ENCODE data around the gene PTPN14.

The PTPN14 gene

GRCh38 chr1:214349008-214349407, 202.4 kb downstream of the PTPN14 start:
- TF ChIP-seq CTCF (IDR thresholded peaks at IDR 0.05; ENCODE audit: low read depth, low read length), result no peak
- no peak overlapping the region for H3K4me3 ChIP-seq (ENCODE audit: low read depth, low read length)

- no peak overlapping the region for H3K4me3 ChIP-seq (ENCODE audit: low read depth, low read length)
- no peak for TF ChIP-seq CTCF (IDR thresholded peaks at IDR 0.05; ENCODE audit: low read depth, low read length)
These were observed 206.5 kb downstream of the PTPN14 start for GRCh38 chr1:214344897-214345296.

- TF ChIP-seq CTCF (IDR thresholded peaks at IDR 0.05; ENCODE audit: low read depth, low read length), result no peak
- no peak overlapping the region for H3K4me3 ChIP-seq (ENCODE audit: low read depth, low read length)
These were observed 208.9 kb downstream of the PTPN14 start for GRCh38 chr1:214342525-214342924.

GRCh38 chr1:214341932-214342331, 209.5 kb downstream of the PTPN14 start:
- TF ChIP-seq CTCF (IDR thresholded peaks at IDR 0.05; ENCODE audit: low read depth, low read length), result no peak
- H3K4me3 ChIP-seq (ENCODE audit: low read depth, low read length), result no peak overlapping the region

GRCh38 chr1:214341459-214341858, 209.9 kb downstream of the PTPN14 start:
- no peak overlapping the region for H3K4me3 ChIP-seq (ENCODE audit: low read depth, low read length)
- TF ChIP-seq CTCF (IDR thresholded peaks at IDR 0.05; ENCODE audit: low read depth, low read length), result no peak

GRCh38 chr1:214338212-214338611, 213.2 kb downstream of the PTPN14 start:
- no peak for TF ChIP-seq CTCF (IDR thresholded peaks at IDR 0.05; ENCODE audit: low read depth, low read length)

GRCh38 chr1:214337511-214337910, 213.9 kb downstream of the PTPN14 start:
- H3K4me3 ChIP-seq (ENCODE audit: low read depth, low read length), result no peak overlapping the region
- TF ChIP-seq CTCF (IDR thresholded peaks at IDR 0.05; ENCODE audit: low read depth, low read length), result no peak

More at GRCh38 chr1:214338212-214338611, 213.2 kb downstream of the PTPN14 start:
- H3K4me3 ChIP-seq (ENCODE audit: low read depth, low read length), result no peak overlapping the region

Measured in WI38 (cell line).